GM12872 (cell line): ENCODE results near the gene TMEM167B.

Source experiments
- TF ChIP-seq, protein P1 (sequence below): IDR thresholded peaks from 3 replicates; pipeline ENCODE4 v1.5.1; 2011; ENCODE audit warnings: low read depth, mild to moderate bottlenecking, low read length, moderate library complexity; ENCODE audit not compliant: insufficient read depth

The TMEM167B gene

DNA sequence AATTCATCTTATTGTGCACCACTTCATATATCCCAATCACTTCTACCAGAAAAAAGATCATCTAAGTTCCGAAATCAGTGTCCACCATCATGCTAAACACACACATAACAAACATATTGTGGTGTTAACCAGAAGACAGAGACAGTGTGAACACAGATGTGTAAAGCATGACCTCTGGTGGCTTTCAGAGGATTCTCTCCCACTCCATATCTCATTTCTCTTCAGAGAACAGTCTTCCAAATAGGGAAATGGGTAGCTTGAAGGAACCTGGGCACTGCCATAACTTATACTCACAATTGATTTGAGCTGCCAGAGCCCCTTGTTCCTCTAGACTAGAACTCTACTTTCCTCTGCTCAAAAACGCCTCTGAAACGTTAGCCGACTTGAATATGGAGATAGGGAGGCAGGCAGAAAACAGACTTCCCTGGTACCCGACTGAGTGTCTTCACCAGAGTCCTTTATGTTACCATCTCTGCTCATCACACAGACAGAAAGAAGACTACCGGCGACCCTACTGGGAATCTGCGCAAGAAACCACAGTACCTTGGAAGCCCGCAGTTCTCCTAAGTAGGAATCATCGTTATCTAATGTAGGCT is 21.6 kb downstream of the TMEM167B start:
- TF ChIP-seq, protein P1, sequence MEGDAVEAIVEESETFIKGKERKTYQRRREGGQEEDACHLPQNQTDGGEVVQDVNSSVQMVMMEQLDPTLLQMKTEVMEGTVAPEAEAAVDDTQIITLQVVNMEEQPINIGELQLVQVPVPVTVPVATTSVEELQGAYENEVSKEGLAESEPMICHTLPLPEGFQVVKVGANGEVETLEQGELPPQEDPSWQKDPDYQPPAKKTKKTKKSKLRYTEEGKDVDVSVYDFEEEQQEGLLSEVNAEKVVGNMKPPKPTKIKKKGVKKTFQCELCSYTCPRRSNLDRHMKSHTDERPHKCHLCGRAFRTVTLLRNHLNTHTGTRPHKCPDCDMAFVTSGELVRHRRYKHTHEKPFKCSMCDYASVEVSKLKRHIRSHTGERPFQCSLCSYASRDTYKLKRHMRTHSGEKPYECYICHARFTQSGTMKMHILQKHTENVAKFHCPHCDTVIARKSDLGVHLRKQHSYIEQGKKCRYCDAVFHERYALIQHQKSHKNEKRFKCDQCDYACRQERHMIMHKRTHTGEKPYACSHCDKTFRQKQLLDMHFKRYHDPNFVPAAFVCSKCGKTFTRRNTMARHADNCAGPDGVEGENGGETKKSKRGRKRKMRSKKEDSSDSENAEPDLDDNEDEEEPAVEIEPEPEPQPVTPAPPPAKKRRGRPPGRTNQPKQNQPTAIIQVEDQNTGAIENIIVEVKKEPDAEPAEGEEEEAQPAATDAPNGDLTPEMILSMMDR: peak; percentile 55; the same call in 2 of the 3 replicates

DNA sequence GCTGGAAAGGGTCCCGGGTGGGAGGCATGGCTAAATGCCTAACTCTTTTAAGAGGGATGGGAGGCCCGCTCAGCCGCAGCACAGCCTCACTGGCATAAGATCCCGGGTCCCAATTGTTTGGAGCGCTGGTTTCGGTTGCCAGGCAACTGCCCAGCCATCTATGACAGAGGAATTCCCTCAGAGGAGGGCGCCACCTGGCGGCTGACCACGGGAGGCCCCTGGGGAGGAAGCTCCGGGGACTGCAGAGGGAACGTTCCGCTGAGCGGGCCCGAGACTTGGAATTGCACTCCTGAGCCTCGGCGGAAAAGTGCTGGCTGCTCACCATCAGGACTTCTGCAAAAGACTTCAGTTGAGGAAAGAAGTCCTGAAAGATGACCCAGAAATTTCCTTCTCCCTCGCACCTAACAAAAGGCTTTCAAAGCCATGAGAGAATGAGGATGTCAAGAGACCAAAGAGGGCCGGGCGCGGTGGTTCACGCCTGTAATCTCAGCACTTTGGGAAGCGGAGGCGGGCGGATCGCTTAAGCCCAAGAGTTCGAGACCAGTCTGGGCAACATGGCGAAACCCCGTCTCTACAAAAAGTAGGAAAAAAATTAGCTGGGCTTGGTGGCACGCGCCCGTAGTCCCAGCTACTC is 22.2 kb downstream of the TMEM167B start:
- TF ChIP-seq, protein P1: peak; percentile 96

DNA sequence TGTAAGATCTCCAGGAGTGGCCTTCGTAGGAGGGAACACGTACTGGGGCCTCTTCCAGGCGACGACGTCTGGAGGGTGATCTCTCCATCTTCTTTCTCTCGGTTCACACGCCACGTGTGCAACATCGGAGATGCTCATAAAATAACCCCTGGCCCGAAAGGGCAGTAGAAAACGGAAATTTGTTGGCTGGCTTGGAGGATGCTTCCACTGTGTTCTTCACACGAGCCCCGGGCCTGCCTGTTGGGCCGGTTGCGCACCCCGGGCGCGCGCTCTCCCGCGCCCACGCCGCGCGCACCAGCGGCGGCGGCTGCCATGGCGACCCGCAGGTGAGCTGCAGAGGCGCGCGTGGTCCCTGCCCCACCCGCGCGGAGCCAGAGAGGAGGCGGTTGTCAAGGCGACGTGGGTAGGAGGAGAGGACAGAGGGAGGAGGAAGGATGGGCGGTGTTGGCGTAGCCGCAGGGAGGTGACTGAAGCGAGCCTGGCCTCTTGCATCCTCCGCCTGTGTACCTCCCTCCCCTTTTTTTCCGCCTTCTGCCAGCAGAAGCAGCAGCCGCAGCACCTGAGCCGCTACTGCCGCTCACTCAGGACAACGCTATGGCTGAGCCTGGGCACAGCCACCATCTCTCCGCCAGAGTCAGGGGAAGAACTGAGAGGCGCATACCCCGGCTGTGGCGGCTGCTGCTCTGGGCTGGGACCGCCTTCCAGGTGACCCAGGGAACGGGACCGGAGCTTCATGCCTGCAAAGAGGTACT is 23.2 kb downstream of the TMEM167B start, which contains the start of gene ELAPOR1:
ELAPOR1 (plus strand) TSS at position 526 of the 752 bp plus-strand sequence; CDS start at position 595, 69 bp downstream.
- TF ChIP-seq, protein P1: no peak

DNA sequence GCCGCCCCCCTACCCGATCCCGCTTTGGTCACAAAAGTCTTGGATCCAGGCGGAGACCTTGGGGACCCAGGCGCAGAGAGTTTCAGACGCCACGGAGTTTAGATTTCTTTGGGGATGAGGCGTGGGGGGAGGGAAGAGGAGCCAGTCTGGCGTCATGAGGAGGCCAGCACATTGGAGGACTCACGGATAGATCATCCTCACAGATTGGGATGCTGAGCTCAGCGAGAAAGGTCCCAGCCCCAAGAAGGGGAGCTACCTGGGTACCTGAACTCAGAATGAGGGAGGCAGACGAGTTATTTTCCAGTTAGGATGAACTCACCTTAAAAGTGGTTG is 23.7 kb downstream of the TMEM167B start:
- TF ChIP-seq, protein P1: no peak

DNA sequence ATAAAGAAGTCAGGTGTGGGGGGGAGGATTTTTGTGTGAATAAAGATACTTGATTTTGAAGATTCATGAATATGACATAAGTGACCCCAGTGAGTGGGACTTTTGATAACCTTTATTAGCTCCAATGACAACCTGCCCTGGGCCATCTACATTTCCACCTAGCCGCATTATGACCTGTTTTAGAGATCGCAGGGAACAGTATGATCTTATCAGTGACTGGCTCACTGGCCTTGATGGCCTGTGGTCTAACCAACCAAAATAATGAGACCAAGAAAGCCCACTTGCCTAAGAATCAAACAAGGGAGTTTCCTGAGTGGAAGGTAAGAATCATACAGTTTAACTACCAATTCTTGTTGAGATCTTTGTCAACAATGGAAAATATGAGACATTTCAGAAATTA is 25.1 kb downstream of the TMEM167B start:
- TF ChIP-seq, protein P1: no peak

DNA sequence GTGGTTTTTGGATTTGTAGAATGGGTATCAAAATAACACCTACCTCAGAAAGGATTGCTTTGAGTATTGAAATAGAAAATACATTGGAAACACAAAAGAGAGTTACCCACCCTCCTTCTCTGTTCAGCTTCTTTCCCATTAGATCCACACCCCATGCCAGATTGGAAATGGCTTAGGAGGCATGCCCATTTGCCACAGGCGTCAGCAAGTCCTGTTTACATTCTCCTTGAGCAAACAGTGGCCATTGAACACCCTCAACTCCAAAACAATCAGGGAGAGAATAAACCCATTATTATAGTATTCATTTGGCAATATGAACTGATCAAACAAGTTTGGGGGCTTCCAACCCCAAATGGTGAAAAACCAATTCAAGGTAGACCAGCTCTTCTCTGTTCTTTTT is 25.7 kb downstream of the TMEM167B start:
- TF ChIP-seq, protein P1: no peak

DNA sequence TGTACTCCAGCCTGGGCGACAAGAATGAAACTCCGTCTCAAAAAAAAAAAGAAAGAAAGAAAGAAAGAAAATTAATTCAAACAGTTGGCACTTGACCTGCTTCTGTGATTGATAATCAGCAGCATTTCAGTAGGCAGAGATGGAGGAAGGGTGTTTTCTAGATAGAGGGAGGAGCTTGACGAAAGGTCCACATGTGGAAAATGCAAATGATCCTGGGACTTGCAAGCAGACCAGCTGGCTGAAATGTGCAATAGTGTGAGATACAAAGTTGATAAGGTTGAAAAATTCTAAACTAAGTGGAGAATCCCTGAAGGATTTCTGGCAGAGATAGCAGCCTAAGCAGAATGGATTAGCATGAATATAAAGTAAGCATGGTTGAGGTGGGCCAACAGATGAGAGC is 27.5 kb downstream of the TMEM167B start:
- TF ChIP-seq, protein P1: no peak
